Stimulated activated CD4-positive, alpha-beta T cell treated with anti-CD3 and anti-CD28 coated beads, Interleukin-12 subunit alpha, Interleukin-12 subunit beta, amount 100 ng/mL, for 48 hours (primary cell): Measurements from ENCODE around the gene C11orf21.
A peak's percentile ranks its signal among the peaks of the same experiment; 100 is the strongest.

Experiments
- DNase-seq, 3 donors: peaks; one replicate each; pipeline ENCODE4 v3.0.0-alpha.2; 2020; ENCODE audit warnings: low read depth in 2 of 3, low spot score in 1 of 3

C11orf21 gene

GRCh38 chr11:2272228-2272945 is 29.3 kb downstream of the C11orf21 start:
- DNase-seq, result no peak

- DNase-seq, result no peak
Observed at GRCh38 chr11:2271327-2272227, 30.1 kb downstream of the C11orf21 start.

GRCh38 chr11:2271077-2271326 is 30.7 kb downstream of the C11orf21 start:
- DNase-seq, result no peak

GRCh38 chr11:2270322-2271076 is 31.2 kb downstream of the C11orf21 start, which contains the start of gene ASCL2:
Gene ASCL2, minus strand, starts transcription at chr11:2270588. Its CDS starts 256 bp downstream, at chr11:2270332.
- DNase-seq, result no peak

- no peak for DNase-seq
Observed at GRCh38 chr11:2269601-2270321, 32.0 kb downstream of the C11orf21 start.

- DNase-seq, result peak; percentile 63 to 80 (median 69)
Observed at GRCh38 chr11:2268729-2269600, 32.8 kb downstream of the C11orf21 start.

- no peak for DNase-seq
Observed at GRCh38 chr11:2267851-2268728, 33.6 kb downstream of the C11orf21 start.

- DNase-seq, result no peak
Observed at GRCh38 chr11:2267306-2267850, 34.3 kb downstream of the C11orf21 start.

- no peak for DNase-seq
Observed at GRCh38 chr11:2266586-2267305, 35.0 kb downstream of the C11orf21 start.

- no peak for DNase-seq
Observed at GRCh38 chr11:2265854-2266585, 35.7 kb downstream of the C11orf21 start.

- peak in 1 of 3 donors; percentile 32 for DNase-seq
Observed at GRCh38 chr11:2265396-2265795, 36.3 kb downstream of the C11orf21 start.

GRCh38 chr11:2264366-2265053 is 37.2 kb downstream of the C11orf21 start:
- no peak for DNase-seq

GRCh38 chr11:2263724-2264360 is 37.9 kb downstream of the C11orf21 start:
- no peak for DNase-seq

GRCh38 chr11:2263071-2263565 is 38.6 kb downstream of the C11orf21 start:
- DNase-seq, result no peak

- DNase-seq, result no peak
Observed at GRCh38 chr11:2262301-2263070, 39.2 kb downstream of the C11orf21 start.
